ACHN (cell line): ENCODE data around the gene SPOUT1.
A peak's percentile ranks its signal among the peaks of the same experiment; 100 is the strongest.
"Not testable (repeated sequence)": the region's sequence is repeated elsewhere in the genome, so short reads cannot be mapped to it uniquely, and the experiment has no call there.

Experiments used
- DNase-seq: peaks from one replicate; pipeline ENCODE4 v3.0.0-alpha.2; 2015
- in situ Hi-C: cut with HindIII; loops from 2 replicates; pipeline ENCODE4 v1.10.0; 2017; ENCODE audit warnings: low sequenced_read_pairs, low pct_ligation_motif_present, low pct_unique_long_range_greater_than_20kb

SPOUT1 gene

DNA sequence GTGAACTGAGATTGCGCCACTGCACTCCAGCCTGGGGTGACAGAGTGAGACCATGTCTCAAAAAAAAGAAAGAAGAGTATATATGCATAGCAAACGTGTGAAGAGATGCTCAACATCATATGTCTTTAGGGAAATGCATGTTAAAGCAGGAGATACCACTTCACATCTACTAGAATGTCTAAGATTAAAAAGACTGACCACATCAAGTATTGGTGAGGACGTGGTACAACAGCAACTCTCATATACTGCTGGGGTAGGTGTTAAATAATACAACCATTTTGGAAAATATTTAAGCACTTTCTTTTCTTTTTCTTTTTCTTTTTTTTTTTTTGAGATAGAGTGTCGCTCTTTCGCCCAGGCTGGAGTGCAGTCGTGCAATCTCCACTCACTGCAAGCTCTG is 44.2 kb downstream of the SPOUT1 start:
- DNase-seq = no peak

GRCh38 chr9:128782669-128783068 is 46.9 kb downstream of the SPOUT1 start:
- no peak for DNase-seq
- in situ Hi-C loops = no loop called here

More for the DNA sequence above, 44.2 kb downstream of the SPOUT1 start:
- in situ Hi-C loops = no loop called here

DNA sequence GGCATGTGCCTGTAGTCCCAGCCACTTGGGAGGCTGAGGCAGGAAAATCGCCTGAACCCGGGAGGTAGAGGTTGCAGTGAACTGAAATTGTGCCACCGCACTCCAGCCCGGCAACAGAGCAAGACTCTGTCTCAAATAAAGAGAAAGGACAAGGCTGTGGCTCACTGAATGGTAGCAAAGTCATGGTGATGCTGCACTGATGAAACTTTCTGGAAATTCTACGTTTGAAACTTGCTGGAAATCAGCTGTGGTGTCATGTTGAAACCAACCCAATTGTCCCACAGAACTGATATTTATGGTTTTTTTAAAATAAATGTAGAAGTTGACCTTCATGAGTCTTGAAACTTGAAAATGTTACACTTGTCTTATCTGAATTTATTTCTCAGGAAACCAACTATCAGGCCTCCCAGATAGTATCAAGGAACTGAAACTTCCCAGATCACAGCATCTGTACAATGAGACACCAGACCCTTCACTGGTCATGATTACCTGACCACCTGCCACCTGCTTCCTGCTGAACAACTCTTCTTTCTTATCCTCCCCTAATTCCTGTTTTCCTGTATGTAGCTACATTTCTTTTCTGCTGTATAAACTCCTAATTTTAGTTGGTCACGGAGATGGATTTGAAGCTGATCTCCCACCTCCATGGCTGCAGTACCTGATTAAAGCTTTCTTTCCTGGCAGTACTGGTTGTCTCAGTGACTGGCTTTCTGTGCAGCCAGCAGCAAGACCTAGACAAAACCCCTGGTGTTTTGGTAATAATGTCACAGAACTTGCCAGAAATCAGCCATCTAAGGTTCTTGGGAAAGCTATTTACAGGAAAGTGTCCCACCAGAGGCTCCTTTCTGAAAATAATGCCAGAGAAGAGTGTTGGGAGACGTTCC is 48.2 kb downstream of the SPOUT1 start:
- in situ Hi-C loops = no loop called here
- DNase-seq = no peak

DNA sequence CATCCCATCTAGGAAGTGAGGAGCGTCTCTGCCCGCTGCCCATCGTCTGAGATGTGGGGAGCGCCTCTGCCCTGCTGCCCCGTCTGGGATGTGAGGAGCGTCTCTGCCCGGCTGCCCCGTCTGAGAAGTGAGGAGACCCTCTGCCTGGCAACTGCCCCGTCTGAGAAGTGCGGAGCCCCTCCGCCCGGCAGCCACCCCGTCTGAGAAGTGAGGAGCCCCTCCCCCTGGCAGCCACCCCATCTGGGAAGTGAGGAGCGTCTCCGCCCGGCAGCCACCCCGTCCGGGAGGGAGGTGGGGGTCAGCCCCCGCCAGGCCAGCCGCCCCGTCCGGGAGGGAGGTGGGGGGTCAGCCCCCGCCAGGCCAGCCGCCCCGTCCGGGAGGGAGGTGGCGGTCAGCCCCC is 49.5 kb downstream of the SPOUT1 start:
- DNase-seq, in situ Hi-C loops: not testable (repeated sequence)

DNA sequence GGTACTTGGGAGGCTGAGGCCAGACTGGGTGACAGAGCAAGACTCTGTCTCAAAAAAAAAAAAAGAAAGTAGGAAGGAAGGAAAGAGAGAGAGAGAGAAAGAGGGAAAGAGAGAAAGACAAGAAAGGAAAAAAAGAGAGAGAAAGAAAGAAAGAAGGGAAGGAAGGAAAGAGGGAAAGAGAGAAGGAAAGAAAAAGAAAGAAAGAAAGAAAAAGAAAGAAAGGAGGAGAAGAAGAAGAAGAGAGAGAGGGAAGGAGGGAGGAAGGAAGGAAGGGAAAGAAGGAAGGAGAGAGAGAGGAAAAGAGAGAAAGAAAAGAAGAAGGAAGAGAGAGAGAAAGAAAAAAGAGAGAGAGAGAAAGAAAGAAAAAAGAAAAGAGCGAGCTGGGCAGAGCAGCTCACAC is 54.8 kb downstream of the SPOUT1 start:
- in situ Hi-C loops = no loop called here
- DNase-seq = no peak

DNA sequence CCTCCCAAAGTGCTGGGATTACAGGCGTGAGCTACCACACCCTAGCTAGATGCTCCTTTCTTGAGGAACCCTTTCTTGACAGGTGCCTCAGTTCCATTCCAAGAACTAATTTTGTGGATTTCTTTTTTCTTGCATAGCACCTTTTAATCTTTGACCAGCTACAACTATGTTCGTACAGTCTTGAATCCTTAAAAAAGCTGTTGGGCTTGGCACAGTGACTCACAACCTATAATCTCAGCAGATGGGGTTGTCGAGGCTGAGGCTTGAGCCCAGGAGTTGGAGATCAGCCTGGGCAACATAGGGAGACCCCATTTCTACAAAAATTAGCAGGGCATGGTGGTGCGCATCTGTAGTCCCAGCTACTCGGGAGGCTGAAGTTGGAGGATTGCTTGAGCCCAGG is 56.5 kb downstream of the SPOUT1 start:
- no peak for DNase-seq
- in situ Hi-C loops = no loop called here

- in situ Hi-C loops = no loop called here
- peak; percentile 84 for DNase-seq
These were observed 57.7 kb downstream of the SPOUT1 start, which contains the start of gene ZER1 for GRCh38 chr9:128771745-128772519. Gene ZER1, minus strand, starts transcription at chr9:128771927. Its CDS starts 16,362 bp downstream, at chr9:128755565.

- in situ Hi-C loops = no loop called here
- peak; percentile 17 for DNase-seq
These were observed 58.4 kb downstream of the SPOUT1 start for GRCh38 chr9:128771094-128771721.

- in situ Hi-C loops = no loop called here
These were observed 59.1 kb downstream of the SPOUT1 start for GRCh38 chr9:128770286-128771030.

More at GRCh38 chr9:128770286-128771030, 59.1 kb downstream of the SPOUT1 start:
- no peak for DNase-seq
